ENCODE data around the gene LSM12.

DNA sequence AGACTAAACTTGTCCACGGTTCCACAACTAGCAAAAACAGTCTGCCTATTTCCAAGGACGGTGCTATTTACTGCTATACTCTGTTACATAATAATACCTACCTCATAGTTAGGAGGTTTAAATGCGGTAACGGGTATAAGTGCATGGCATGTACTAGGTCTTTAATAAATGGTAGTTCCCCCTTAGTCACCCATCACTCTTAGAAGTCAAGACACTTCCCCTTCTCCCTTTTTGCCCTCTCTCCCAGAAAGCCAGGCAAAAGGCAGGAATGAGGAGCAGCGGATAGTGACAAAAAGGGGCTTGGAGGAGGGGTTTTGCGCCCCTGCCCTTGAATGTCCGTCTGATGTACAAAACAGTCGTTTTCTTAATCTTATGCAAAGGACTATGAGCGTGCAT is 1.1 kb upstream of the LSM12 start:
- TF ChIP-seq, protein P1, sequence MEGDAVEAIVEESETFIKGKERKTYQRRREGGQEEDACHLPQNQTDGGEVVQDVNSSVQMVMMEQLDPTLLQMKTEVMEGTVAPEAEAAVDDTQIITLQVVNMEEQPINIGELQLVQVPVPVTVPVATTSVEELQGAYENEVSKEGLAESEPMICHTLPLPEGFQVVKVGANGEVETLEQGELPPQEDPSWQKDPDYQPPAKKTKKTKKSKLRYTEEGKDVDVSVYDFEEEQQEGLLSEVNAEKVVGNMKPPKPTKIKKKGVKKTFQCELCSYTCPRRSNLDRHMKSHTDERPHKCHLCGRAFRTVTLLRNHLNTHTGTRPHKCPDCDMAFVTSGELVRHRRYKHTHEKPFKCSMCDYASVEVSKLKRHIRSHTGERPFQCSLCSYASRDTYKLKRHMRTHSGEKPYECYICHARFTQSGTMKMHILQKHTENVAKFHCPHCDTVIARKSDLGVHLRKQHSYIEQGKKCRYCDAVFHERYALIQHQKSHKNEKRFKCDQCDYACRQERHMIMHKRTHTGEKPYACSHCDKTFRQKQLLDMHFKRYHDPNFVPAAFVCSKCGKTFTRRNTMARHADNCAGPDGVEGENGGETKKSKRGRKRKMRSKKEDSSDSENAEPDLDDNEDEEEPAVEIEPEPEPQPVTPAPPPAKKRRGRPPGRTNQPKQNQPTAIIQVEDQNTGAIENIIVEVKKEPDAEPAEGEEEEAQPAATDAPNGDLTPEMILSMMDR (IDR thresholded peaks at IDR 0.05; ENCODE audit: low read length) = no peak
- no peak for TF ChIP-seq EZH2 (optimal IDR thresholded peaks at IDR 0.05; ENCODE audit: low read depth, low read length)
- no peak for TF ChIP-seq EZH2phosphoT487 (IDR thresholded peaks at IDR 0.05; ENCODE audit: low read length)
